Transverse colon (tissue), 3 donors: ENCODE measurements around the gene SPTBN5.

Source experiments
- CTCF ChIP-seq, 5 experiments: fragments of 200-600 bp in 3 of 5; fragments of 450-650 bp in 2 of 5; sonication (generic) in 3 of 5; IDR thresholded peaks; 1 replicate in 2 of 5; 2 replicates in 3 of 5; pipeline ENCODE4 v1.5.1; 2016 to 2017; ENCODE audit warnings: antibody characterized with exemption in 5 of 5, inconsistent platforms in 3 of 5, mild to moderate bottlenecking in 2 of 5, moderate library complexity in 1 of 5
- EP300 ChIP-seq: sonication (generic); formaldehyde crosslinking; IDR thresholded peaks from one replicate; pipeline ENCODE4 v1.6.1; 2017; ENCODE audit warnings: antibody characterized with exemption, low read depth
- POLR2A ChIP-seq: fragments of 450-650 bp; IDR thresholded peaks from one replicate; pipeline ENCODE4 v1.6.1; 2016; ENCODE audit warnings: antibody characterized with exemption, mild to moderate bottlenecking, moderate library complexity

DNA sequence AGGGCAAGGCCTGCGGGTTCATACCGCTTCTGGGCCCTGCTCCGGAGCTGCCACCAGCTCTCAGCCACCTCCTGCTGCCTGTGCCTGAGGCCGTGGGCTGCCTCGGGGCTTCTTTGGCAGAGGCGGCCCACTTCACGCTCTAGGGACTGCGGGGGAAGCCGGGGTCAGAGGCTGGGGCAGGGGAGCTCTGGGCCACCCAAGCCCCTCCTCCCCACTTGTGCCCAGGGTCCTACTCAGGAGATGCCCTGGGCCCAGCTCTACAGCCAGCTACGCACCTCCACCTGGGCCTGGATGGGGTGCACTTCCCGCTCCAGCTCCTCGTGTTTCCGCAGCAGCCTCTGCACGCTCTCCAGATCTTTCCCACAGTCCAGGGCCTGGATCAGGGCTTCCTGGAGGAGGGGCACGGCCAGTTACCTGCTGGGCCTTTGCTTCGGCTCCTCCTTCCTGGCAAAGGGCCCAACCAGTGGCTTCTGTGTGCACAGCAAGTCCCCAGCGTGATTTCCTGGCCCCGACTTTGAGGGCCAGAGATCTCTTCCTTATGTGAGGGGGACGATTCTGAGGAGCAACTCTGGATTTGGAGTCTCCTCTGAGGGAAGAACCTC is 31.2 kb downstream of the SPTBN5 start:
- TF ChIP-seq POLR2A (no peak), CTCF (IDR thresholded peaks at IDR 0.05) (no peak), EP300 (no peak)
